NOMO-1 treated with dmso at 0.1 percent for 144 hours (cell line): ENCODE measurements around the gene GH2.
A peak's percentile ranks its signal among the peaks of the same experiment; 100 is the strongest.

ENCODE experiments used
- DNase-seq: peaks from one replicate; lab custom pipeline; 2025; ENCODE audit not compliant: unreplicated experiment; lab: John Stamatoyannopoulos, UW

Gene GH2

DNA sequence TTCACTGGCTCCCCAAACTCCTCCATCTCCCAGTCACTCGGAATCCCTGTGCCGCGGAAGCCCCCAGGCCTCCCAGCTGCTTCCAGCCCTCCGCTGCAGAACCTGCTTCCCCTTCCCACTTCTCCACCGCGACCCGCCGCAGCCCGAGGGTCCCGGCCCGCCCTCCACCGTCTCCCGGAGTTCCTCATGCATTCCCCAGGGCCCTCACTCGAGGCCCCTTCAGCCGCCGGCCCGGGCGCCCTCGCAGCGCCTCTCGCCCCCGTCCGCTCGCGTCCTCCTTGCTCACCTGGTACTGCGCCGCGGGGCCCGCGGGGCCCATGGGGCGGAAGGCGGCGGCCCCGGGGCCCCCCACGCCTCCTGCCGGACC is 39.6 kb downstream of the GH2 start:
- DNase-seq: no peak

DNA sequence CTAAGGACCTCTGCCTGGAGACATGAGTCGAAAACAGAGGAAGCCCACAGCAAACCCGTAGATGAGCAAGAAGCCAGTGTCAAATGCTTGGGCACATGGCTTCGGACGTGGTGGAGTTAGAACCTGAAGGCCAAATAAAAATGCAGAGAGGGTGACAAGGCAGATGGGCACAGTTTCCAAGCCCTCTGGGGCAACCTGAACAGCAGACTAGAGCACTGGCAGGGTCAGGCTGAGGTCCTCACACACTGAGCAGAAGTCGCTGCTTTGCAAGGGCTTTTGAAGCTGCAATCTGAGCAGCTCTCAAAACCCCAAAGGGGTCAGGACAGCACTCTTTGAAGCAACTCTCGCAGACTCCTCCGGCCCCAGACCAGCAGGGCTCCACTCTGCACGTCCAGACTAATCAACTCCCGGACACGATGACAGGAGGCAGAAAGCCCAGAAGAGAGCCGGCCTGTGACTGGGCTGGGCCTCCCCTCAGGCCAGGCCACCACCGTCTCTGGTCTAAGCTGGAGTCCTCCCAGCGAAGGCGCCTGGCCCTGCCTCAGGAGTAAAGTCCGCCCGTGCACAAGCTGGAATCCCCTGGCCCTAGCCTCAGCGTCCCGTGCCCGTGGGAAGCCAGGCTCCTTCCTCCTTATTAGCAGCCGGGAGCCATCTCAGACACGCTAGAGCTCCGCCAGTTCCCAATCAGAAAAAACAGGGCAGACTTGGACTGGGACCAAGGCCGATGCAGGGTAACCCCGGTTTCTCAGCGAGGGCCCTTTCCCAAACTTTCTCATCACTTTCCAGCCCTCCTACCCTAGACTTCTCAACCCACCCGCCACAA is 40.2 kb downstream of the GH2 start:
- no peak for DNase-seq

DNA sequence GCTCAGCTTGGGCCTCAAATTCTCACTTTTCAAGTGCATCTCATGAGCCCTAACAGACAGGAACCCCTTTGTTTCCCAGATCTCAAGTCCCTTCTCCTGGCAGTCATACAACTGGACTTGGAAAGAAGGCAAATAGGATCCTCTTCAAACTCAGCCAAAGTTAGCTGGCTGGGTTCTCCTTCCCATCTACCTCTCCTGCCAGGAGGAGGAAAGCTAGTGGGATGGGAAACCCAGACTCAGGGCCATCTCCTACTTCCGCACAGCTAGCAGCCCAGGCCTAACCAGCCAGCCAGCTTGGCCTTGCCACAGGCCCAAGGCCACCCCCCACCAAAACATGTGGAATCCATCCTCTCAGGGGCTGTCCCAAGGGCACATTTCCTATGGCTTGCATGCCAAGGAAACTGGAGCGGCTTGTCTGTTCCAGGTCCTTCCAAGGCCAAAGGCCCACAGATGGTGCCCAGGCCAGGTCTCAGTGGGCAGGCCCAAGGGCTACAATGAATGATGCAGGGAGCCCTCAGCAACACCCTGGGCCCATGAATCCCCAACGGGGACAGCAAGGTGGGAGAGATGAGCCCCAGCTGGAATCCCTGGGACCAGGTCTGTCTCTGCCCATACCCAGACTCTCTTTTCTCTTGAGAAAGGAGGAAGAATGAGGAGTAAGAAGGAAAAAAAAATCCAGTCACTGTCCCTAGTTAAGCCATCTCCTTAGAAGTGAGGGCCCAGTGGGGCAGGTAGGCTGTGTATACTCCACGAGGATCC is 41.0 kb downstream of the GH2 start:
- DNase-seq: no peak

DNA sequence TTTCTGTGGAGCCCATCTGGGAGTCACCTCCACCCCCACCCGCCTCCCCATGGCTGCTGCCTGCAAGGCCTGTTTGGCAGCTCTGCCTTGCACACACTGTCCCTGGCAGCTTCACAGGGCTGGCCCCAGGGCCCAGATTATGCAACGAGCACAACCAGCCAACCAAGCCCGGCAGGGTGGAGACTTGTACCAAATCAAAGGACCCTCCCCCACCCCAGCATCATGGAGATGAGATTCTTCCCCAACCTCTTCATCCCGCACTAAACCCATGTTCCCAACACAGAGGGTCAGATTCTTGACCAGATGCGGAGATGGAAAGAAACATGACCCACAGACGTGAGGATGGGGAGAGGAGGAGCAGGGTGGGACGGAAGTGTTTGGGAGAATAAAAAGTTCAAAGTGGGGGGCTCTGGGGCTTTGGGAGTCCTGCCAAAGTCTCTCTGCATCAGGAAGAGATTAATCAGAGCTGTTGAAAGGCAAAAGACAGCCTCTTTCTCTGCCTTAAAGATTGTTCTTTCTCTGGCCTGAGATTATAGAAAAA is 43.0 kb downstream of the GH2 start:
- DNase-seq: no peak

DNA sequence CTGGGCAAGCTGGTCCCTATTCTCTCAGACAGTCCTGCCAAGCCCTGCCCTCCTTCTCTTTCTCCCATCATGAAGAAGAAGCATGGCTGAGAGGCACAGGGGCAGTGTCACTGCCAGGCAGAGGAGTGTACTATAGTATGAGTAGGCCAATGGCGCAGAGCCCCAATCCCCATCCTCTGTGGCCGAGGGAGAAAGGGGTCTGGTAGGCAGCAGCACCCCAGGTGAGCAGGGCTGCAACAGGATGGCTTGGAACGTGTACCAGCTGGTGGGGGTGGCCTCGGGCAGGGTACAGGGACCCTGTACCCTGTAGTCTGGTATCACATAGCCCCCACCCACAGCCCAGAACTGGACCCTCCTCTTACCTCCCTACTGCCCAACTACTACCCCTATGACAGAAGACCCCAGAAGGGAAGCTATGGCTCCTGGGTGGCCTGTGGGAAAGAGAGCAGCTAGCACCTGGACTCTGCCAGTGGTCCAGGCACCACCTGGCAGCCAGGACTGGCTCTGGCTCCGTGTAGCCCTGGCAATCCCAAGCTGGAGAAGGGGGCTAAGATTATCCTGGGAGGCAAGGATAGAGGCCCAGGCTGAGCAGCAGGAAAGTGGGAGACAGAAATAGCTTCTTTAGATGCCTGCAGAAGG is 43.7 kb downstream of the GH2 start:
- DNase-seq: no peak

DNA sequence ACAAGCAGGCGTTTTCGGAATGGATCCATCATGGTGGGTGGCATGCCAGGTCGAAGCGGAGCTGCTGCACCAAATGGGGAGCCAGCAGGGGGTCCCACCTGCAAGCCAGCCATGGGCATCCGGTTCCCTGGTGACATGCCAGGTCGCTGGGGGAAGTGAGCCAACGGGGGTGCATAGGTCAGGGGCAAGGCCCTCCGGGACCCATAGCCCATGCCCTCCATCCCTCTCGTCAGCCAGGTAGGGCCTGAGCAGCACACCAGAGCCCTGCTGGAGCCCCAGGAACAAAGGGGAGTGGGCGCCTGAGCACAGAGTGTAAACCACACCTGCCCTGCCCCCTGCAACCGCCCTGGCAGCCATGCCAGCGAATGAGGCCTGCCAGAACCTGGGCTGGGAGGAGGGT is 44.3 kb downstream of the GH2 start:
- DNase-seq: no peak

DNA sequence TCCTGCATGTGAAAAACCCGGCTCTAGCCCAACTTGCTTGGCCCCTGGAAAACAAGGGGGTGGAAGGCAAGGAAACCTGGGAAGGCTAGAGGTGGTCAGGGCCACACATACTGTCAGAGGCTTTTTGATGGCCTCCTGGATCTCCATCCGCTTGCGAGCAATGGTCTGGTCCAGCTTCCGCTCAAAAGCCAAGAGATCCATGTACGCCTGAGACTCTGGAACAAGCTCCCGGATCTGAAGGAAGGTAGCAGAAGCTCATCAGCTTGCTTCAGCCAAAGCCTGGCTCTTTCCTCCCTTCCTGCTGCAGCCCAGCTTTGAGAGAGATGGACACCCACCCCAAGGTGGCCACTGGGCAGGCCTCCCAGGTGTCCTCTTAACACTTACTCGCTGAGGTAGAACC is 44.9 kb downstream of the GH2 start:
- DNase-seq: no peak

DNA sequence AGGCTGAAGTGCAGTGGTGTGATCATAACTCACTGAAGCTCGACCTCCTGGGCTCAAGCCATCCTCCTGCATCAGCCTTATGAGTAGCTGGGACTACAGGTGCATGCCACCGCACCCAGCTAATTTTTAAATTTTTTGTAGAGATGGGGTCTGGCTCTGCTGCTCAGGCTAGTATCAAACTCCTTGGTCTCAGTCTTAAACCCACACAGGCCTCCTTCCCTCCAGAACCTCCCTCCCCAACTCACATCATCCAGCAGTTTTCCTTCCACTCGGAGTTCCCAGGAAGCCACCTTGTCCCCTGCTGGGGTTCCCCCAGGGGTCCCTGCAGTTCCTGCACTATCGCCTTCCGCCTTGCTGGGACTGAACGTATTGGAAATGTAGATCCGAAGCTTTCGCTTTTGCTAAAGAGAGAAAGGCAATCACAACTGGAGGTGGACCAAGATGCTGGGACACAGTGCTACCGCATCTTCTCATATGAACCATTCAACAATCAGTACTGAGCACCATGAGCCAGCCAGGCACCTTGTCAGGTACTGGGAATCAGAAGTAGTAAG is 46.5 kb downstream of the GH2 start:
- no peak for DNase-seq

DNA sequence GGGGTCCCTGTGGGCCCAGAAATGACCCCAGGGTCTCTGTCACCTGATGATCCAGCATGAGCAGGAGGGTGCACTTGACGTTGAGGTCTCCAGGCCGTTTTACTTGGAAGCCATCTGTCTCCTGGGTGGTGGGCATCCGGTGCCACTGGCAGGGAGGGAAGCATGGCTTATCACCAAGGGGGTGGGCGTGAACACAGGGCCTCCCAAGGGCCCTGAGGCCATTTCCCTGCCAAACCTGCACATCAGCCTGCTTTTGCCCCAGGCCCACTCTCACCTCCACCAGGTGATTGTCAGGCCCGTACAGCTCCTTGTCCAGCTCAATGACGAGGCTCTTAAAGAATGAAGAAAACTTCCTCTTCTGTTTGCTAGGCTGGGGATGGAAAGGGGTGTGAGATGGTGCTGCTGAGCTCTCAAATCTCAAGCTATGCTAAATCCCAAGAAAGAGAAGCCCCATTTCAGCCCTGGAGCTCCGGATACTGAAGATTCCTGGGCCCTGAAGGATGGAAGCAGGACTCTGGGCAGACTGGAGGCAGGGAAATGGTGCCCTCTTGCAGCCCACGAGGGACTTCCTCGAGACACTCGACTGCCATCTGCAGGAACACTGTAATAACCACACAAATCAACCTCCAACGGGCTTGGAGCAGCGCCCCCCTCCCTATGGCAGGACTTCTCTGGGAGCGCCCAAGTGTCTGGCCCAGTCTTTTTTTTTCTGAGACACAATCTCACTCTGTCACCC is 47.1 kb downstream of the GH2 start:
- peak; percentile 86 for DNase-seq

DNA sequence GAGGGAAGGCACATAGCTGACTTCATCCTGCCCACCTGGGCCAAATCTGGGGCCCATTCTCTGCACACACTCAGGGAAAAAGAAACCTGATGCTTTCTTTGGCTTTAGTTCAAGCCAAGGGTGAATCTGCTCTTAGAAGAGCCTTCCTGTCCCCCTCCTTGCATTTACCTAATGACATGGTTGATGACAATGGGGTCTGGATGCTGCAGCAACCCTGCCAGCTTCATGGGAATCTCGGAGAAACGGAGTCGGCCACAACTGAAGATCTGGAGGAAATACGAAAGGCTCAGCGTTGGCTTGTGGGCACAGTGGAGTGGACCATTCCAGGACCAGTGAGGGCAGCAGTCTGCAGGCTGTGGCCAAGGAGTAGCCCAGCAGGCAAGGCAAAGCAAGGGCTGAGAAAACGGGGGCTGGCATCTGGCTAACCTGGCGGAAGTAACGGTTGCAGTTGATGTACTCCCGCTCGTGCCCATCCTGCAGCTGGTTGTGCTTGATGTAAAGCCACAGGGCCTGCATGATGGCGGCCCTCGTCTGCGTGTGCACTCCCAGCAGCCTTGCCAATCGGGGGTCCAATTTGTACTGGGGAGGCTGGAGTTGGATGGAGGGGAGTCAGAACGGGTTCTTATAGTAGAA is 47.9 kb downstream of the GH2 start:
- DNase-seq: no peak

DNA sequence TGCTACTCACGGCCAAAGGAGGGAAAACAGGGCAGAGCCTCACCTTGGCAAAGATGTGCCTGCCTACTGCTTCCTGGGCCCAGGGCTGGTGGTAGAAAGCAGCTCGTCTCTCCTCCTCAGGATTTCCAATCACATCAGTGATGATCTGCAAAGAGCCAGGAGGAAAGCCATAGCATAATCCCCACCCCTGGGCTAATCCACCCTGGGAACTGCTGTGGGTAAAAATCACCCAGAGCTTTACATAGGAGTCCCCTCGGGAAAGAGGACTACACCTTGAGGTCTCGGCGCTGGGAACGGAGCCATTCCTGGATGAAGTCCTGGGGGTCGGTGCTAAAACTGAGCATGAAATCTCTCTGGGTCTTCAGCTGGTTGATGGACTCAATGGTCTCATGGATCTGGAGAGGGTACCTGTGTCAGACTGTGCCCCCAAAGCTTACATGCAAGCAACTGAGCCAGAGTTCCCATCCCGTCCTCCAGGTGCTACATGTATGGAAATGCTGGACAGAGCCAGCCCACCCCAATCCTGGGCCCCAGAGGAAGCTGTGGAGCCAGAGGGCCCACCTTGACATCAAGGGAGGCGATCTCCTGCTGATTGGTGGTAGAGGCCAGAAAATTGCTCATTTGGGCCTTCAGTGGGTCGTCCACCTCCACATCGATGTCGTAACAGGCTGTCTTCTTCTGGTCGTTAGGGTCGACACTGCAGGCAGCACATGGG is 48.6 kb downstream of the GH2 start:
- DNase-seq: no peak

DNA sequence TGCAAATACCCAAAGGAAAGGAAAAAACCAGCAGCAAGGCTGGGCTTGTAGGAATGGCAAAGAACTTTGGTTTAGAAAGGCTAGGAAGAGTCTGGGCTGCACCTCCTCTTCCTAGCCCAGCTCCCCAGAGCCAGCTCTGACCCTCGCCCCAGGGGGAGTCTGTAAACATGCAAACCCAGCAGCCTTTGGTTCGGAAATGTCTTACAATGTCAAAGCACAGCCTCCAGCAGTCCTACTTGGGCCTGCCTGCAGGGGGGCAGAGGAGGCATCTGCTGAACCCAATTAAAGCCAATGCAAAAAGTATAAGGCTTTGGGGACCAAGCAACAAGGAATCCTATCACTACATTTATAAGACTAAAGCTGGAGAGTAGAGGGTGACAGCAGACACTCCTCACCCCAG is 49.3 kb downstream of the GH2 start:
- DNase-seq: no peak

DNA sequence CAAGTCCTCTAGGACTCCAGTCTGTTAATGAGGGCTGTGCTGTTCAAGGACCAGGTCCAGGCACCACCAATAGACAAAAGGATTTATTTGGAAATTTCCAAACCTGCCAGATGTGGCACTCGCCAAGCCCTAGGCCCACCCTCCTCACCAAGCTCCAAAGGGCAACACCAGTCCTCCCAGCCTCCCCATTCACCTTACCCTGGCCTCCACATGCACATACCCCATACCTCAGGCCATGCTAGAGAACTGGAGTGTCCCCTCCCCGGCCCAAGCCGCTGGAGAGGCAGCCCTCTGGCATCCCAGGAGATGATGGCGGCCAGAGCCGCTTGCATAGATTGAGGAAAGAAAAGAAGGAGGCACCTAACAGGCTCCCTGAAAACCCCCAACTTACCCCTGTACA is 49.7 kb downstream of the GH2 start:
- DNase-seq: no peak

DNA sequence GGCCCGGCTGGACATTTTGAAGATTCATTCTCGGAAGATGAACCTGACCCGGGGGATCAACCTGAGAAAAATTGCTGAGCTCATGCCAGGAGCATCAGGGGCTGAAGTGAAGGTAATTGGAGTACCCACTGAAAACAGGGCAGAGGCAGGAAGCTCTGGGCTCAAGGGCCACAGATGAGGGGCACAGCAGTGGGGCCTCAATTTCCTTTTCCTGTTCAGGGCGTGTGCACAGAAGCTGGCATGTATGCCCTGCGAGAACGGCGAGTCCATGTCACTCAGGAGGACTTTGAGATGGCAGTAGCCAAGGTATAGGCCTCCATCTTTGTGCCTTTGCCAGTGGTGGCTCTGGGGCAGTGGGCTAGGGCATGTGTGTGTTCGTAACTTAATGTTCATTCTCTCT is 50.2 kb downstream of the GH2 start:
- DNase-seq: no peak

DNA sequence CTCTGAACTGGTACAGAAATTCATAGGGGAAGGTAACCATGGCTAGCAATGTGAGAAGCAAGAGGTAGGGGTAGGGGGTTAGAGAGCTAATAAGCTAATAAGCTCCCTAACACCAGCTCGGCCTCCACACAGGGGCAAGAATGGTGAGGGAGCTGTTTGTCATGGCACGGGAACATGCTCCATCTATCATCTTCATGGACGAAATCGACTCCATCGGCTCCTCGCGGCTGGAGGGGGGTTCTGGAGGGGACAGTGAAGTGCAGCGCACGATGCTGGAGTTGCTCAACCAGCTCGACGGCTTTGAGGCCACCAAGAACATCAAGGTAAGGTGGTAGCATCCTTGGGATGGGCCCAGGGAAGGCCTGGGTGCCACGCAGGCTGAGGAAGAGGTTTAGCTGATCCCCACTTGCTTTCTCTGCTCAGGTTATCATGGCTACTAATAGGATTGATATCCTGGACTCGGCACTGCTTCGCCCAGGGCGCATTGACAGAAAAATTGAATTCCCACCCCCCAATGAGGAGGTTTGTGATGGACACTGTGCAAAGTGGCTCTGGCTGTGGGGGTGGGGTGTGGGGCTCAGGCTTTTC is 50.7 kb downstream of the GH2 start:
- DNase-seq: no peak

DNA sequence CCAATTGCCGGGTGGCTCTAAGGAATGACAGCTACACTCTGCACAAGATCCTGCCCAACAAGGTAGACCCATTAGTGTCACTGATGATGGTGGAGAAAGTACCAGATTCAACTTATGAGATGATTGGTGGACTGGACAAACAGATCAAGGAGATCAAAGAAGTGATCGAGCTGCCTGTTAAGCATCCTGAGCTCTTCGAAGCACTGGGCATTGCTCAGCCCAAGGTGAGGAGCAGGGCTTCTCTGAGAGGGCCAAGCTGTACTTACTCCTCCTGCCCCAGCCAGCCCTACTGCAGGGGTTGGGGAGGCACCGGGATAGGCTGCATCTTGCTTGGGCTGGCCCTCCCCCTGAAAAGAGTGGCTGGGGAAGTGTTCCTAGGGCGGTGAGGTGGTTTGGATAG is 51.5 kb downstream of the GH2 start:
- no peak for DNase-seq
